ENCODE results near the gene BATF2. TPM values are rescaled to one million over a fixed set of nuclear protein-coding genes. Genes with fewer than 3 reads are reported as not detected.

The BATF2 gene
- total and polyA plus RNA-seq, 2 donors (not counting 3 experiments of a cell fraction or from before 2014, with no cell fraction given): 0.75 TPM

- dilution Hi-C loops (cut with MboI; ENCODE audit: extremely low pct_ligation_motif_present, low sequenced_read_pairs) (no loop called here), intact Hi-C loops (cut with micrococcal nuclease) (loop anchor here (5.0 kb wide), 1 partner anchor 57 kb away; the partner anchor contains the start of gene ATG2A)
- Histone ChIP-seq H3K9ac (replicated peaks; ENCODE audit: extremely low read depth, insufficient read depth, low read length) (no peak overlapping the region), H3K27me3 (ENCODE audit: control insufficient read depth in 2 of 2, insufficient read depth in 2 of 2, low read length in 2 of 2) (no peaks in the 10 kb centered on the region), H3K27ac (ENCODE audit: insufficient read depth, low read depth, low read length) (no peak overlapping the region), H4K20me1 (replicated peaks; ENCODE audit: control insufficient read depth, extremely low read depth, insufficient read depth, low read length) (no peaks in the 10 kb centered on the region), H3K9me3 (replicated peaks; ENCODE audit: control insufficient read depth, insufficient read depth, low read length) (no peaks in the 10 kb centered on the region), H2AFZ (ENCODE audit: low read depth, low read length) (no peak overlapping the region), H3K4me2 (ENCODE audit: insufficient read depth, low read length) (no peak overlapping the region), H3K4me3 (replicated peaks in 1 of 3; ENCODE audit: insufficient read depth in 1 of 3, low read depth in 1 of 3, low read length in 3 of 3) (no peak overlapping the region), H3K36me3 (ENCODE audit: control insufficient read depth in 2 of 2, extremely low read depth in 1 of 2, insufficient read depth in 2 of 2, low read length in 2 of 2) (no peaks in the 10 kb centered on the region), H3K79me2 (ENCODE audit: control insufficient read depth, insufficient read depth, low read length) (no peaks in the 10 kb centered on the region), H3K9me1 (replicated peaks; ENCODE audit: control insufficient read depth, extremely low read depth, insufficient read depth, low read length) (no peaks in the 10 kb centered on the region), H3K4me1 (ENCODE audit: control insufficient read depth, extremely low read depth, insufficient read depth, low read length) (peaks cover 15% of the 10 kb centered on the region)
- ChIA-PET POLR2A (no interaction called here), CTCF (interaction anchor here (1.0 kb wide), 1 partner anchor 23 kb away, joined by 3 read pairs; the partner anchor contains the start of gene BATF2)
- DNase-seq (ENCODE audit: low read depth, low spot score) (no peak), FAIRE-seq (no peak)
- no TSS peak for BruUV-seq (replicated peaks)
- TF ChIP-seq POLR2AphosphoS5 (IDR thresholded peaks at IDR 0.05; ENCODE audit: insufficient read depth, low read depth, low read length): no peak
These were observed 22.6 kb downstream of the BATF2 start for GRCh38 chr11:64974124-64974523.

- Histone ChIP-seq H3K4me1 (ENCODE audit: control insufficient read depth, extremely low read depth, insufficient read depth, low read length) (peaks cover 15% of the 10 kb centered on the region), H3K4me3 (replicated peaks in 1 of 3; ENCODE audit: insufficient read depth in 1 of 3, low read depth in 1 of 3, low read length in 3 of 3) (peak within 1 kb of the TSS in 2 of 3 experiments; percentile 8 to 19), H3K27ac (ENCODE audit: insufficient read depth, low read depth, low read length) (no peak within 1 kb of the TSS), H3K36me3 (ENCODE audit: control insufficient read depth in 2 of 2, extremely low read depth in 1 of 2, insufficient read depth in 2 of 2, low read length in 2 of 2) (no peaks in the 10 kb centered on the region), H3K9me1 (replicated peaks; ENCODE audit: control insufficient read depth, extremely low read depth, insufficient read depth, low read length) (no peaks in the 10 kb centered on the region), H3K79me2 (ENCODE audit: control insufficient read depth, insufficient read depth, low read length) (no peaks in the 10 kb centered on the region), H4K20me1 (replicated peaks; ENCODE audit: control insufficient read depth, extremely low read depth, insufficient read depth, low read length) (no peaks in the 10 kb centered on the region), H3K9me3 (replicated peaks; ENCODE audit: control insufficient read depth, insufficient read depth, low read length) (no peaks in the 10 kb centered on the region), H3K9ac (replicated peaks; ENCODE audit: extremely low read depth, insufficient read depth, low read length) (no peak within 1 kb of the TSS), H3K27me3 (ENCODE audit: control insufficient read depth in 2 of 2, insufficient read depth in 2 of 2, low read length in 2 of 2) (no peaks in the 10 kb centered on the region), H3K4me2 (ENCODE audit: insufficient read depth, low read length) (peak within 1 kb of the TSS; percentile 66), H2AFZ (ENCODE audit: low read depth, low read length) (peak within 1 kb of the TSS; percentile 89)
- peak; percentile 90 for DNase-seq (ENCODE audit: low read depth, low spot score)
- FAIRE-seq: peak; percentile 94
- dilution Hi-C loops (cut with MboI; ENCODE audit: extremely low pct_ligation_motif_present, low sequenced_read_pairs) (no loop called here), intact Hi-C loops (cut with micrococcal nuclease) (loop anchor here (5.0 kb wide), 1 partner anchor 54 kb away; the partner anchor contains the start of gene ATG2A)
- POLR2A ChIA-PET: no interaction called here
- peak; percentile 52 for TF ChIP-seq POLR2AphosphoS5 (IDR thresholded peaks at IDR 0.05; ENCODE audit: insufficient read depth, low read depth, low read length)
- no peak for TF ChIP-seq GATA2 (IDR thresholded peaks at IDR 0.05; ENCODE audit: insufficient read depth, insufficient read length, low read depth, low read length)
- peak; percentile 69 for TF ChIP-seq MAX (IDR thresholded peaks at IDR 0.05; ENCODE audit: insufficient read depth, insufficient read length)
- no TSS peak for BruUV-seq (replicated peaks)
- CTCF ChIA-PET: interaction anchor here (0.9 to 1.8 kb wide), 5 partner anchors 25 to 127 kb away, joined by 3 to 10 read pairs (median 5); partner anchors contain the start of genes ARL2, BATF2 and CDC42BPG
These were observed 25.1 kb downstream of the BATF2 start, which contains the start of gene MAJIN for GRCh38 chr11:64971421-64972233. Gene MAJIN (minus strand): TSS chr11:64972108. CDS start chr11:64959405, 12,703 bp downstream.
